ENCODE measurements around the gene HSD17B4. TPM values are rescaled to one million over a fixed set of nuclear protein-coding genes. Genes with fewer than 3 reads are reported as not detected.

Gene HSD17B4
- total RNA-seq, 1 experiment from 2014 or later, result 269 TPM

DNA sequence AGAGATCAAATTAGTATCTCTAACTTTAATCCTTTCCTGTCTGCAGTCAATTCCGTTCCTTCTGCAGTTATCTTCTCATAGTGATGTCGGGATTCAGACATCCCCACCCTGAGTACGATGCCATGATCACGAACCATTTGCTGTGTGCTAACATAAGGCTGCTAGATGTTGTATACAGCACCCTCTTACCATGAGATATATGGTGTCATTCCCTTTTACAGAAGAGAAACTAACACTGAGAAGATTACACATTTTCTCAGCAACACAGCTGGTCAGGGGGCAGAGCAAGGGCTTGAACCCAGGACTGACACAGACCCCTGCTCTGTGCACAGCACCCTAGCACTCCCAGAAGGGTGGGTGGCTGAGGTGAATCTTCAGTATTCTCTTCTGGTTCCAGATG, 46.9 kb upstream of the HSD17B4 start:
- TF ChIP-seq, protein P1, sequence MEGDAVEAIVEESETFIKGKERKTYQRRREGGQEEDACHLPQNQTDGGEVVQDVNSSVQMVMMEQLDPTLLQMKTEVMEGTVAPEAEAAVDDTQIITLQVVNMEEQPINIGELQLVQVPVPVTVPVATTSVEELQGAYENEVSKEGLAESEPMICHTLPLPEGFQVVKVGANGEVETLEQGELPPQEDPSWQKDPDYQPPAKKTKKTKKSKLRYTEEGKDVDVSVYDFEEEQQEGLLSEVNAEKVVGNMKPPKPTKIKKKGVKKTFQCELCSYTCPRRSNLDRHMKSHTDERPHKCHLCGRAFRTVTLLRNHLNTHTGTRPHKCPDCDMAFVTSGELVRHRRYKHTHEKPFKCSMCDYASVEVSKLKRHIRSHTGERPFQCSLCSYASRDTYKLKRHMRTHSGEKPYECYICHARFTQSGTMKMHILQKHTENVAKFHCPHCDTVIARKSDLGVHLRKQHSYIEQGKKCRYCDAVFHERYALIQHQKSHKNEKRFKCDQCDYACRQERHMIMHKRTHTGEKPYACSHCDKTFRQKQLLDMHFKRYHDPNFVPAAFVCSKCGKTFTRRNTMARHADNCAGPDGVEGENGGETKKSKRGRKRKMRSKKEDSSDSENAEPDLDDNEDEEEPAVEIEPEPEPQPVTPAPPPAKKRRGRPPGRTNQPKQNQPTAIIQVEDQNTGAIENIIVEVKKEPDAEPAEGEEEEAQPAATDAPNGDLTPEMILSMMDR (conservative IDR thresholded peaks at IDR 0.05), result no peak
- H2AFZ ChIP-seq (ENCODE audit: low read length), result no peak overlapping the region
- H3K4me2 ChIP-seq (ENCODE audit: insufficient read depth, insufficient read length, low read length), result no peak overlapping the region
- no peak overlapping the region for H3K4ac ChIP-seq (ENCODE audit: low read depth, low read length)
- no peaks in the 10 kb centered on the region for H3K9me3 ChIP-seq (ENCODE audit: control insufficient read depth, low read depth, low read length)
- no peaks in the 10 kb centered on the region for H4K20me1 ChIP-seq (ENCODE audit: control insufficient read depth, insufficient read depth, insufficient read length)
- Mint-ChIP-seq H3K27ac (no peak overlapping the region; a peak in 1 of 7 replicates), H3K27me3 (ENCODE audit: low read depth) (no peaks in the 10 kb centered on the region), H3K9me3 (no peaks in the 10 kb centered on the region; a peak in 1 of 5 replicates), H3K36me3 (ENCODE audit: insufficient read depth in 1 of 3, low read depth in 3 of 3) (no peaks in the 10 kb centered on the region), H3K4me3 (no peak overlapping the region), H3K4me1 (peaks cover 23 to 24% of the 10 kb centered on the region in 2 experiments)
- H3K4me1 ChIP-seq (ENCODE audit: insufficient read depth, low read length), result peaks cover 3% of the 10 kb centered on the region; the same call in 1 of the 2 replicates
- no peak overlapping the region for H2AK5ac ChIP-seq (ENCODE audit: insufficient read length, low read length)
- no peak overlapping the region for H3K27ac ChIP-seq (ENCODE audit: insufficient read length, low read depth, low read length)
- H4K91ac ChIP-seq (ENCODE audit: insufficient read length, low read depth, low read length), result no peak overlapping the region
- H2BK5ac ChIP-seq (ENCODE audit: insufficient read length, low read length), result no peak overlapping the region
- no peak overlapping the region for H3K14ac ChIP-seq (ENCODE audit: insufficient read depth, low read length)
- no peak overlapping the region for H2BK15ac ChIP-seq (ENCODE audit: low read depth, low read length)
- H3K79me1 ChIP-seq (ENCODE audit: insufficient read depth, low read depth, low read length, poor library complexity, severe bottlenecking), result no peaks in the 10 kb centered on the region
- no peaks in the 10 kb centered on the region for H3K27me3 ChIP-seq (ENCODE audit: insufficient read depth, low read length)
- no peaks in the 10 kb centered on the region for H3K79me2 ChIP-seq (ENCODE audit: insufficient read depth, low read length)
- no peak overlapping the region for H2BK20ac ChIP-seq (ENCODE audit: low read depth, low read length, poor library complexity, severe bottlenecking)
- H3K56ac ChIP-seq (ENCODE audit: insufficient read length, low read depth, low read length), result no peak overlapping the region
- H2BK12ac ChIP-seq (ENCODE audit: insufficient read length, low read depth, low read length), result no peak overlapping the region
- no peak overlapping the region for H2BK120ac ChIP-seq (ENCODE audit: low read depth, low read length, poor library complexity, severe bottlenecking)
- H3K23me2 ChIP-seq (ENCODE audit: insufficient read length, low read depth, low read length, poor library complexity, severe bottlenecking), result no peaks in the 10 kb centered on the region
- no peak overlapping the region for H4K8ac ChIP-seq (replicated peaks; ENCODE audit: insufficient read length, low read depth, low read length)
- WGBS (ENCODE audit: extremely low coverage, insufficient read length, low lambda C conversion rate), result no CpG with 5 or more reads among the region's 4 CpGs
- no peak overlapping the region for H4K5ac ChIP-seq (ENCODE audit: insufficient read length, low read depth, low read length)
- H3T11ph ChIP-seq (ENCODE audit: low read length), result no peak overlapping the region
- H3K23ac ChIP-seq (ENCODE audit: insufficient read length, low read depth, low read length), result no peak overlapping the region
- no peak overlapping the region for H3K18ac ChIP-seq (ENCODE audit: insufficient read length, low read depth, low read length)
- DNase-seq, result no peak
- no peak overlapping the region for H3K9ac ChIP-seq (ENCODE audit: extremely low read depth, insufficient read length, low read length)

Measured in H9 (cell line).